WTC11 (cell line): ENCODE measurements around the gene RAMP3. TPM values are rescaled to one million over a fixed set of nuclear protein-coding genes. Genes with fewer than 3 reads are reported as not detected.

Source experiments
- ATAC-seq: fragments of 200-7000 bp; cut with Tn5 transposase; 2 replicates; pipeline ENCODE4 v1.10.0; 2021; ENCODE audit warnings: mild to moderate bottlenecking, moderate library complexity
- CTCF ChIA-PET: fragments of 300-600 bp; sonication (Branson Sonifier 250); formaldehyde crosslinking; loops from one replicate; lab custom pipeline; 2021; ENCODE audit warnings: antibody characterized with exemption; lab: Charles Lee
- POLR2A ChIA-PET: fragments of 350-600 bp; sonication (Branson Sonifier 250); formaldehyde crosslinking; loops from one replicate; lab custom pipeline; 2021; ENCODE audit warnings: antibody characterized with exemption; lab: Charles Lee
- DNase-seq: peaks from one replicate; pipeline ENCODE4 v3.0.0; 2021; ENCODE audit warnings: low spot score
- H3K27ac Mint-ChIP-seq: 2 replicates; pipeline ENCODE4 v1.8.0; 2021; ENCODE audit warnings: mixed read lengths
- H3K27me3 Mint-ChIP-seq: 2 replicates; pipeline ENCODE4 v1.8.0; 2021; ENCODE audit warnings: low read depth, mild to moderate bottlenecking, moderate library complexity, mixed read lengths
- H3K36me3 Mint-ChIP-seq: 2 replicates; pipeline ENCODE4 v1.8.0; 2021; ENCODE audit warnings: mixed read lengths
- H3K4me1 Mint-ChIP-seq: 2 replicates; pipeline ENCODE4 v1.8.0; 2022; ENCODE audit warnings: mixed read lengths
- H3K4me3 Mint-ChIP-seq: 2 replicates; pipeline ENCODE4 v1.8.0; 2021; ENCODE audit warnings: mild to moderate bottlenecking, moderate library complexity, mixed read lengths
- H3K9me3 Mint-ChIP-seq: 2 replicates; pipeline ENCODE4 v1.8.0; 2021; ENCODE audit warnings: mixed read lengths
- CREM ChIP-seq: sonication (generic); formaldehyde crosslinking; IDR thresholded peaks from 2 replicates; pipeline ENCODE4 v1.8.1; 2022; ENCODE audit warnings: mild to moderate bottlenecking, missing genetic modification reagents, moderate library complexity
- FOXP1 ChIP-seq: sonication (generic); formaldehyde crosslinking; IDR thresholded peaks from 2 replicates; pipeline ENCODE4 v1.8.0; 2022; ENCODE audit warnings: missing genetic modification reagents, mild to moderate bottlenecking, moderate library complexity, borderline replicate concordance
- HMGA2 ChIP-seq: fragments of 250-450 bp; sonication (Bioruptor Pico); IDR thresholded peaks from 2 replicates; pipeline ENCODE4 v1.4.0; 2021; ENCODE audit warnings: mild to moderate bottlenecking, moderate library complexity
- IRF2 ChIP-seq: sonication (generic); formaldehyde crosslinking; IDR thresholded peaks from 2 replicates; pipeline ENCODE4 v1.8.0; 2022; ENCODE audit warnings: low read depth, missing genetic modification reagents, borderline replicate concordance
- KAT7 ChIP-seq: sonication (generic); formaldehyde crosslinking; IDR thresholded peaks from 2 replicates; pipeline ENCODE4 v1.8.1; 2023; ENCODE audit warnings: missing genetic modification reagents, mild to moderate bottlenecking, borderline replicate concordance
- NFATC4 ChIP-seq: fragments of 250-450 bp; sonication (Bioruptor Pico); IDR thresholded peaks from 2 replicates; pipeline ENCODE4 v1.9.0; 2021; ENCODE audit warnings: mild to moderate bottlenecking
- NR1H2 ChIP-seq: sonication (generic); formaldehyde crosslinking; IDR thresholded peaks from 2 replicates; pipeline ENCODE4 v1.9.0; 2021; ENCODE audit warnings: mild to moderate bottlenecking, moderate library complexity, missing genetic modification reagents
- OVOL2 ChIP-seq: fragments of 250-450 bp; sonication (Bioruptor Pico); IDR thresholded peaks from 2 replicates; pipeline ENCODE4 v1.9.0; 2021; ENCODE audit warnings: mild to moderate bottlenecking, borderline replicate concordance
- ZBTB21 ChIP-seq: sonication (generic); formaldehyde crosslinking; IDR thresholded peaks from 2 replicates; pipeline ENCODE4 v1.8.1; 2023; ENCODE audit warnings: mild to moderate bottlenecking, missing genetic modification reagents, borderline replicate concordance
- ZNF219 ChIP-seq: sonication (generic); formaldehyde crosslinking; IDR thresholded peaks from 2 replicates; pipeline ENCODE4 v1.8.0; 2023; ENCODE audit warnings: missing genetic modification reagents, mild to moderate bottlenecking, borderline replicate concordance
- ZNF416 ChIP-seq: fragments of 250-450 bp; sonication (Bioruptor Pico); IDR thresholded peaks from 2 replicates; pipeline ENCODE4 v1.9.0; 2021; ENCODE audit warnings: mild to moderate bottlenecking, inconsistent platforms
- total RNA-seq: library from RNA; stranded (reverse); gene quantifications from 3 replicates; pipeline ENCODE4 v1.2.3, GENCODE V29; 2021
- TF ChIP-seq, protein P1 (sequence below): sonication (generic); formaldehyde crosslinking; IDR thresholded peaks from 2 replicates; pipeline ENCODE4 v1.8.1; 2022; ENCODE audit warnings: mild to moderate bottlenecking, missing genetic modification reagents, moderate library complexity, borderline replicate concordance
- TF ChIP-seq, protein P2 (sequence below): sonication (generic); formaldehyde crosslinking; IDR thresholded peaks from 2 replicates; pipeline ENCODE4 v1.8.1; 2022; ENCODE audit warnings: mild to moderate bottlenecking, moderate library complexity, missing genetic modification reagents
- TF ChIP-seq, protein P3 (sequence below): sonication (generic); formaldehyde crosslinking; IDR thresholded peaks from 2 replicates; pipeline ENCODE4 v1.8.1; 2022; ENCODE audit warnings: low read depth, mild to moderate bottlenecking, moderate library complexity, missing genetic modification reagents, borderline replicate concordance
- TF ChIP-seq, protein P4 (sequence below): sonication (generic); formaldehyde crosslinking; IDR thresholded peaks from 2 replicates; pipeline ENCODE4 v1.8.1; 2023; ENCODE audit warnings: mild to moderate bottlenecking, missing genetic modification reagents, moderate library complexity
- TF ChIP-seq, protein P5 (sequence below): fragments of 250-450 bp; sonication (Bioruptor Pico); IDR thresholded peaks from 2 replicates; pipeline ENCODE4 v1.9.0; 2021; ENCODE audit warnings: mild to moderate bottlenecking
- TF ChIP-seq, protein P6 (sequence below): sonication (generic); formaldehyde crosslinking; IDR thresholded peaks from 2 replicates; pipeline ENCODE4 v1.8.1; 2023; ENCODE audit warnings: mild to moderate bottlenecking, missing genetic modification reagents, moderate library complexity
- TF ChIP-seq, protein P7 (sequence below): sonication (generic); formaldehyde crosslinking; IDR thresholded peaks from 2 replicates; pipeline ENCODE4 v1.8.0; 2023; ENCODE audit warnings: missing genetic modification reagents, mild to moderate bottlenecking, borderline replicate concordance
- TF ChIP-seq, protein P8 (sequence below): sonication (generic); formaldehyde crosslinking; IDR thresholded peaks from 2 replicates; pipeline ENCODE4 v1.8.0; 2022; ENCODE audit warnings: missing genetic modification reagents
- TF ChIP-seq, protein P9 (sequence below): sonication (generic); formaldehyde crosslinking; IDR thresholded peaks from 2 replicates; pipeline ENCODE4 v1.8.0; 2022; ENCODE audit warnings: mild to moderate bottlenecking, missing genetic modification reagents

Gene RAMP3
- total RNA-seq, 1 experiment from 2014 or later = 0.85 TPM

DNA sequence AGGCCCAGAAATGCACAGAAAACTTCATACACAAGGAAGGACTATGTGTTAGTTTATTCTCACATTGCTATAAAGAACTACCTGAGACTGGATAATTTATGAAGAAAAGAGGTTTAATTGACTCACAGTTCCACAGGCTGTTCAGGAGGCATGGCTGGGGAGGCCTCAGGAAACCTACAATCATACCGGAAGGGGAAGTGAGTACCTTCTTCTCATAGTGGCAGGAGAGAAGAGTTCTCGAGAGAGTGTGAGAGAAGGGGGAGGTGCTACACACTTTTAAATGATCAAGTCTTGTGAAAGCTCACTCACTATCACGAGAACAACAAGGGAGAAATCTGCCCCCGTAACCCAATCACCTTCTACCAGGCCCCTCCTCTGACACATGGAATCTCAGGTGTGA is 16.8 kb upstream of the RAMP3 start (continued):
- TF ChIP-seq, protein P1, sequence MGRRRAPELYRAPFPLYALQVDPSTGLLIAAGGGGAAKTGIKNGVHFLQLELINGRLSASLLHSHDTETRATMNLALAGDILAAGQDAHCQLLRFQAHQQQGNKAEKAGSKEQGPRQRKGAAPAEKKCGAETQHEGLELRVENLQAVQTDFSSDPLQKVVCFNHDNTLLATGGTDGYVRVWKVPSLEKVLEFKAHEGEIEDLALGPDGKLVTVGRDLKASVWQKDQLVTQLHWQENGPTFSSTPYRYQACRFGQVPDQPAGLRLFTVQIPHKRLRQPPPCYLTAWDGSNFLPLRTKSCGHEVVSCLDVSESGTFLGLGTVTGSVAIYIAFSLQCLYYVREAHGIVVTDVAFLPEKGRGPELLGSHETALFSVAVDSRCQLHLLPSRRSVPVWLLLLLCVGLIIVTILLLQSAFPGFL (CRISPR knock-in tag) = no peak

DNA sequence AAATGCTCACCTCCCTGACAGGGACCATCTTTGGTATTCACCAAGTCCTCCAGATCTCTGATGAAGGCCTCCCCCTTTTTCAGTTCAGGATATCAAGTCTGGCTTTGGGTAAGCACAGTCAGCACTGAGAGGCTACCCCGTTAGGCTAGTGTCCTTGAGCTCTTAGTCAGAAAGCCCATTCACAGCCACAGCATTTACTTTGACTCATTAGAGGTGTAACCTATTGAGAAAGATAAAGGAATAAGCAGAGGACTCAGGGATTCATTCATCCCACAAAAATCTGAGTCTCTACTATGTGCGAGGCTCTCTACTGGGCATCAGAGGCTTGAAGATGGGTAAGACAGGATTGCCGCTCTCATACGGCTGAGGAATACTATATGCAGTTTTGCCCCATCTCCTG is 14.0 kb upstream of the RAMP3 start:
- no peak for DNase-seq
- ChIA-PET CTCF (interaction anchor here (1.6 kb wide), 1 partner anchor 169 kb away, joined by 4 read pairs; no protein-coding TSS in a partner anchor), POLR2A (no interaction called here)
- H3K4me3 Mint-ChIP-seq = no peak overlapping the region
- TF ChIP-seq, protein P2, sequence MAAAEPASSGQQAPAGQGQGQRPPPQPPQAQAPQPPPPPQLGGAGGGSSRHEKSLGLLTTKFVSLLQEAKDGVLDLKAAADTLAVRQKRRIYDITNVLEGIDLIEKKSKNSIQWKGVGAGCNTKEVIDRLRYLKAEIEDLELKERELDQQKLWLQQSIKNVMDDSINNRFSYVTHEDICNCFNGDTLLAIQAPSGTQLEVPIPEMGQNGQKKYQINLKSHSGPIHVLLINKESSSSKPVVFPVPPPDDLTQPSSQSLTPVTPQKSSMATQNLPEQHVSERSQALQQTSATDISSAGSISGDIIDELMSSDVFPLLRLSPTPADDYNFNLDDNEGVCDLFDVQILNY (CRISPR knock-in tag) = no peak
- TF ChIP-seq KAT7 (no peak), OVOL2 (CRISPR knock-in tag) (no peak), NFATC4 (no peak), CREM (no peak), HMGA2 (CRISPR knock-in tag) (no peak), FOXP1 (no peak), NR1H2 (CRISPR knock-in tag) (no peak)
- TF ChIP-seq, protein P3, sequence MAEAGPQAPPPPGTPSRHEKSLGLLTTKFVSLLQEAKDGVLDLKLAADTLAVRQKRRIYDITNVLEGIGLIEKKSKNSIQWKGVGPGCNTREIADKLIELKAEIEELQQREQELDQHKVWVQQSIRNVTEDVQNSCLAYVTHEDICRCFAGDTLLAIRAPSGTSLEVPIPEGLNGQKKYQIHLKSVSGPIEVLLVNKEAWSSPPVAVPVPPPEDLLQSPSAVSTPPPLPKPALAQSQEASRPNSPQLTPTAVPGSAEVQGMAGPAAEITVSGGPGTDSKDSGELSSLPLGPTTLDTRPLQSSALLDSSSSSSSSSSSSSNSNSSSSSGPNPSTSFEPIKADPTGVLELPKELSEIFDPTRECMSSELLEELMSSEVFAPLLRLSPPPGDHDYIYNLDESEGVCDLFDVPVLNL (CRISPR knock-in tag) = no peak
- TF ChIP-seq, protein P4, sequence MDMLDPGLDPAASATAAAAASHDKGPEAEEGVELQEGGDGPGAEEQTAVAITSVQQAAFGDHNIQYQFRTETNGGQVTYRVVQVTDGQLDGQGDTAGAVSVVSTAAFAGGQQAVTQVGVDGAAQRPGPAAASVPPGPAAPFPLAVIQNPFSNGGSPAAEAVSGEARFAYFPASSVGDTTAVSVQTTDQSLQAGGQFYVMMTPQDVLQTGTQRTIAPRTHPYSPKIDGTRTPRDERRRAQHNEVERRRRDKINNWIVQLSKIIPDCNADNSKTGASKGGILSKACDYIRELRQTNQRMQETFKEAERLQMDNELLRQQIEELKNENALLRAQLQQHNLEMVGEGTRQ (CRISPR knock-in tag) = no peak
- TF ChIP-seq, protein P5, sequence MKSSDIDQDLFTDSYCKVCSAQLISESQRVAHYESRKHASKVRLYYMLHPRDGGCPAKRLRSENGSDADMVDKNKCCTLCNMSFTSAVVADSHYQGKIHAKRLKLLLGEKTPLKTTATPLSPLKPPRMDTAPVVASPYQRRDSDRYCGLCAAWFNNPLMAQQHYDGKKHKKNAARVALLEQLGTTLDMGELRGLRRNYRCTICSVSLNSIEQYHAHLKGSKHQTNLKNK (CRISPR knock-in tag) = no peak
- TF ChIP-seq, protein P6, sequence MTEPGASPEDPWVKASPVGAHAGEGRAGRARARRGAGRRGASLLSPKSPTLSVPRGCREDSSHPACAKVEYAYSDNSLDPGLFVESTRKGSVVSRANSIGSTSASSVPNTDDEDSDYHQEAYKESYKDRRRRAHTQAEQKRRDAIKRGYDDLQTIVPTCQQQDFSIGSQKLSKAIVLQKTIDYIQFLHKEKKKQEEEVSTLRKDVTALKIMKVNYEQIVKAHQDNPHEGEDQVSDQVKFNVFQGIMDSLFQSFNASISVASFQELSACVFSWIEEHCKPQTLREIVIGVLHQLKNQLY (CRISPR knock-in tag) = no peak
- H3K9me3 Mint-ChIP-seq = no peaks in the 10 kb centered on the region
- ATAC-seq = no peak
- no peak overlapping the region for H3K27ac Mint-ChIP-seq
- H3K4me1 Mint-ChIP-seq = no peaks in the 10 kb centered on the region
- H3K36me3 Mint-ChIP-seq = no peaks in the 10 kb centered on the region
- no peaks in the 10 kb centered on the region; the same call in 1 of the 2 replicates for H3K27me3 Mint-ChIP-seq

DNA sequence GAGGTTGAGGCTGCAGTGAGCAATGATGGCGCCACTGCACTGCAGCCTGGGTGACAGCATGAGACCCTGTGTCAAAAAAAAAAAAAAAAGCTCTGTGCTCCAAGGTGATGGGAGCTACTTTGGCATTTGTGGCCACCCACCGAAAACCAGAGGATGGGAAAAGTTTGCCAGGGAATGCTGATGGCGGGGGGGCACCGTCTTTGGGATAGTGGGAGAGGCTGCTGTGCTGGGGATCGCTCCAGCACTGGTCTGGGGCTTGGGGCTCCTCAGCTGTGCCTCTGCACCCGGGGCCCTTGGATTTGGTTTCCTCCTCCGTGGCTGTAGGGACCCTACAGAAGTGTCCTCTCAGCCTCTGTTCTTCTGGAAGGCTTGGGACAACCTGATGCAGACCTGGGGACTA is 11.7 kb upstream of the RAMP3 start:
- H3K27me3 Mint-ChIP-seq = no peaks in the 10 kb centered on the region; the same call in 1 of the 2 replicates
- H3K4me1 Mint-ChIP-seq = no peaks in the 10 kb centered on the region
- CTCF ChIA-PET = interaction anchor here (2.6 kb wide), 1 partner anchor 10 kb away, joined by 11 read pairs; no protein-coding TSS in a partner anchor
- ATAC-seq (no peak), DNase-seq (no peak)
- H3K4me3 Mint-ChIP-seq = no peak overlapping the region
- no peaks in the 10 kb centered on the region for H3K9me3 Mint-ChIP-seq
- POLR2A ChIA-PET = no interaction called here
- no peak overlapping the region for H3K27ac Mint-ChIP-seq
- no peaks in the 10 kb centered on the region for H3K36me3 Mint-ChIP-seq
- TF ChIP-seq, protein P7, sequence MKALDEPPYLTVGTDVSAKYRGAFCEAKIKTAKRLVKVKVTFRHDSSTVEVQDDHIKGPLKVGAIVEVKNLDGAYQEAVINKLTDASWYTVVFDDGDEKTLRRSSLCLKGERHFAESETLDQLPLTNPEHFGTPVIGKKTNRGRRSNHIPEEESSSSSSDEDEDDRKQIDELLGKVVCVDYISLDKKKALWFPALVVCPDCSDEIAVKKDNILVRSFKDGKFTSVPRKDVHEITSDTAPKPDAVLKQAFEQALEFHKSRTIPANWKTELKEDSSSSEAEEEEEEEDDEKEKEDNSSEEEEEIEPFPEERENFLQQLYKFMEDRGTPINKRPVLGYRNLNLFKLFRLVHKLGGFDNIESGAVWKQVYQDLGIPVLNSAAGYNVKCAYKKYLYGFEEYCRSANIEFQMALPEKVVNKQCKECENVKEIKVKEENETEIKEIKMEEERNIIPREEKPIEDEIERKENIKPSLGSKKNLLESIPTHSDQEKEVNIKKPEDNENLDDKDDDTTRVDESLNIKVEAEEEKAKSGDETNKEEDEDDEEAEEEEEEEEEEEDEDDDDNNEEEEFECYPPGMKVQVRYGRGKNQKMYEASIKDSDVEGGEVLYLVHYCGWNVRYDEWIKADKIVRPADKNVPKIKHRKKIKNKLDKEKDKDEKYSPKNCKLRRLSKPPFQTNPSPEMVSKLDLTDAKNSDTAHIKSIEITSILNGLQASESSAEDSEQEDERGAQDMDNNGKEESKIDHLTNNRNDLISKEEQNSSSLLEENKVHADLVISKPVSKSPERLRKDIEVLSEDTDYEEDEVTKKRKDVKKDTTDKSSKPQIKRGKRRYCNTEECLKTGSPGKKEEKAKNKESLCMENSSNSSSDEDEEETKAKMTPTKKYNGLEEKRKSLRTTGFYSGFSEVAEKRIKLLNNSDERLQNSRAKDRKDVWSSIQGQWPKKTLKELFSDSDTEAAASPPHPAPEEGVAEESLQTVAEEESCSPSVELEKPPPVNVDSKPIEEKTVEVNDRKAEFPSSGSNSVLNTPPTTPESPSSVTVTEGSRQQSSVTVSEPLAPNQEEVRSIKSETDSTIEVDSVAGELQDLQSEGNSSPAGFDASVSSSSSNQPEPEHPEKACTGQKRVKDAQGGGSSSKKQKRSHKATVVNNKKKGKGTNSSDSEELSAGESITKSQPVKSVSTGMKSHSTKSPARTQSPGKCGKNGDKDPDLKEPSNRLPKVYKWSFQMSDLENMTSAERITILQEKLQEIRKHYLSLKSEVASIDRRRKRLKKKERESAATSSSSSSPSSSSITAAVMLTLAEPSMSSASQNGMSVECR (CRISPR knock-in tag) = no peak
- TF ChIP-seq, protein P8, sequence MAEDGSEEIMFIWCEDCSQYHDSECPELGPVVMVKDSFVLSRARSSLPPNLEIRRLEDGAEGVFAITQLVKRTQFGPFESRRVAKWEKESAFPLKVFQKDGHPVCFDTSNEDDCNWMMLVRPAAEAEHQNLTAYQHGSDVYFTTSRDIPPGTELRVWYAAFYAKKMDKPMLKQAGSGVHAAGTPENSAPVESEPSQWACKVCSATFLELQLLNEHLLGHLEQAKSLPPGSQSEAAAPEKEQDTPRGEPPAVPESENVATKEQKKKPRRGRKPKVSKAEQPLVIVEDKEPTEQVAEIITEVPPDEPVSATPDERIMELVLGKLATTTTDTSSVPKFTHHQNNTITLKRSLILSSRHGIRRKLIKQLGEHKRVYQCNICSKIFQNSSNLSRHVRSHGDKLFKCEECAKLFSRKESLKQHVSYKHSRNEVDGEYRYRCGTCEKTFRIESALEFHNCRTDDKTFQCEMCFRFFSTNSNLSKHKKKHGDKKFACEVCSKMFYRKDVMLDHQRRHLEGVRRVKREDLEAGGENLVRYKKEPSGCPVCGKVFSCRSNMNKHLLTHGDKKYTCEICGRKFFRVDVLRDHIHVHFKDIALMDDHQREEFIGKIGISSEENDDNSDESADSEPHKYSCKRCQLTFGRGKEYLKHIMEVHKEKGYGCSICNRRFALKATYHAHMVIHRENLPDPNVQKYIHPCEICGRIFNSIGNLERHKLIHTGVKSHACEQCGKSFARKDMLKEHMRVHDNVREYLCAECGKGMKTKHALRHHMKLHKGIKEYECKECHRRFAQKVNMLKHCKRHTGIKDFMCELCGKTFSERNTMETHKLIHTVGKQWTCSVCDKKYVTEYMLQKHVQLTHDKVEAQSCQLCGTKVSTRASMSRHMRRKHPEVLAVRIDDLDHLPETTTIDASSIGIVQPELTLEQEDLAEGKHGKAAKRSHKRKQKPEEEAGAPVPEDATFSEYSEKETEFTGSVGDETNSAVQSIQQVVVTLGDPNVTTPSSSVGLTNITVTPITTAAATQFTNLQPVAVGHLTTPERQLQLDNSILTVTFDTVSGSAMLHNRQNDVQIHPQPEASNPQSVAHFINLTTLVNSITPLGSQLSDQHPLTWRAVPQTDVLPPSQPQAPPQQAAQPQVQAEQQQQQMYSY (CRISPR knock-in tag) = no peak
- TF ChIP-seq ZBTB21 (CRISPR knock-in tag) (no peak), ZNF416 (CRISPR knock-in tag) (no peak), ZNF219 (CRISPR knock-in tag) (no peak), IRF2 (no peak), NR1H2 (CRISPR knock-in tag) (no peak)
- TF ChIP-seq, protein P9, sequence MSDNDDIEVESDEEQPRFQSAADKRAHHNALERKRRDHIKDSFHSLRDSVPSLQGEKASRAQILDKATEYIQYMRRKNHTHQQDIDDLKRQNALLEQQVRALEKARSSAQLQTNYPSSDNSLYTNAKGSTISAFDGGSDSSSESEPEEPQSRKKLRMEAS (CRISPR knock-in tag) = no peak
